ENCODE data around the gene TMBIM6. TPM values are rescaled to one million over a fixed set of nuclear protein-coding genes. Genes with fewer than 3 reads are reported as not detected.

The TMBIM6 gene
- total RNA-seq, 1 experiment from 2014 or later = 432 TPM

DNA sequence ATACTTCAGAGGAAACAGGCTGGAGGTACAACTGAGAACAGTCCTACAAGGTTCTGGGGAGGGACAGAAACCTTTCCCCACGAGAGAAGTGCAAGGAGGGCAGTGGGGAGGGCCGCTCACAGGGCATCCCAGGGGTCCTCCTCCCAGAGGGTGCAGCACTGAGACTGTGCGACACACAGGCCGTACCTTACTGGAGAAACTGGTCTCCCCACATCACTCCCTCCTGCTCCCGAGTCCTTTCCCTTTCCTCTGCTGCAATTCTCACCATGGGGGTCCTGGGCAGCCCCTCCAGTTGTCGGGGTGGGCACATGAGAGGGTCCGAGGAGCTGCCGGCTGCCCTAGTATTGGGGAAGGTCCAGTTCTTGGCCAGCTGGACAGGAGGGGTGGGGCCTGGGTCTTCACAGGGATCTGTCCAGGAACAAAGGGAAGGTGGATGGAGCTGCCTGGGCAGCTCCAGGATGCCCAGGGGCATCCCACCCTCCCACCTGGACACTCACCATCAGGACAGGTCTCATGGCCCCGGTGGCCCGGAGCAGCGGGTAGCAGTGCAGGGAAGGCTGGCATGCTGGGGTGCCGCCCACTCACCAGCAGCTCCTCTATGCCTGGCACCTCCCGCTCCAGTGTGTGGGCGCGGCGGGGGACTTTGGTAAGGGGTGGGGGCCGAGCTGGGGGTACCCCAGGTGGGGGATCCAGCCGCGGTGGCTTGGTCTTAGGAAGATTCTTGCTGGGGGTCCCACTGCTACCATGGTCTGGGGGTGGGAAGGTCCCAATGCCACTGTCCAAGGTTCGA lies 51.0 kb downstream of the TMBIM6 start:
- Histone ChIP-seq H3K36me3 (peaks cover 79% of the 10 kb centered on the region), H3K27me3 (replicated peaks) (no peaks in the 10 kb centered on the region), H3K27ac (no peak overlapping the region), H3K9me3 (replicated peaks) (no peaks in the 10 kb centered on the region), H3K4me1 (replicated peaks) (peaks cover 19% of the 10 kb centered on the region), H3K4me3 (no peak overlapping the region)
- DNase-seq (ENCODE audit: low read depth in 1 of 2, low spot score in 2 of 2) = no peak

DNA sequence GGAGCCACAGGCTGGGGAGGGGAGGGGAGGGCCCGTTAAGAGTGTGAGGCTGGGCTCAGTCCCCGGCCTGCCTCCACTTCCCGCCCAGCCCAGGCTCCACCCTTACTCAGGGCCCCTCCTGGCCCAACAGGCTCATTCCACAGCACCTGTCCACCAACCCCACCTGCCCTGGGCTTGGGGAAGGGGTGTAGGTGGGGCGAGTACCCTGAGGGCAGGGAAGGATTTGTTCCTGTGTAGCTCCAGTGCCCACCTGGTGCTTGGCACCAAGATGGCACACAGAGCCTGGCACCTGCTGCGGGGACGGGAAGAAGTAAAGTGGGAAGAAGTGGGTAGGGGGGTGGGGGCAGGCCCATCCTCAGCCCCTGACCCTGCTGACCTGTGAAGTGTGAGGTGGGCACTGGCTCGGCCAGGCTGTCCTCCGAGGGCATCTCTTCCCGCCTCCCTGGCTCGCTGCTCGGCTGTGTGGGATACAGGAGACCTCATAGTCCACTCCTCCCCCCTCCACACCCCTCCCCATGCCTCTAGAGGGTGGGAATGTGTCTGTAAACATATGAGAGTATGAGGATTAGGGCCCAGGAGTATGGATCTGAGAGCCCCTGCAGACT lies 51.7 kb downstream of the TMBIM6 start:
- Histone ChIP-seq H3K27me3 (replicated peaks) (no peaks in the 10 kb centered on the region), H3K4me3 (no peak overlapping the region), H3K36me3 (peaks cover 81% of the 10 kb centered on the region), H3K27ac (no peak overlapping the region), H3K9me3 (replicated peaks) (no peaks in the 10 kb centered on the region), H3K4me1 (replicated peaks) (peaks cover 26% of the 10 kb centered on the region)
- no peak for DNase-seq (ENCODE audit: low read depth in 1 of 2, low spot score in 2 of 2)

DNA sequence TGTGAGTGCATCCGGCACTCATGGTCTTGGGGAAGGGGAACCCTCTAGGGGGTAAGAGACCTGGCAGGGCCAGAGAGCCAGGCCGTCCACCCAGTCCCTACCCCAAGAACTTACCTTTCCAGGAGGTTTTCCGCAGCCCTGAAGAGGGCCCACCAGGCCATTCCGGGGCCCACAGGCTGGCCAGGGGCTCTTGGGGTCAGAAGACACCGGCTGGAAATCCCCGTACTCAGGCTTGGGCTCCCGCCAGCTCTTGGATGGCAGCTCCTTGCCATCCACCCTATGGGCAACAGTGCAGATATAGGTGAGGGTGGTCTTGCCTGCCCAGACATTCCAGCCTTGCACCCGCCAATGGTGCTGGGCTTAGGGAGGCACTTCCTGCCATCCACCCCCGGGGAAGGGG lies 52.3 kb downstream of the TMBIM6 start:
- Histone ChIP-seq H3K27ac (no peak overlapping the region), H3K4me1 (replicated peaks) (peaks cover 31% of the 10 kb centered on the region), H3K27me3 (replicated peaks) (no peaks in the 10 kb centered on the region), H3K9me3 (replicated peaks) (no peaks in the 10 kb centered on the region), H3K4me3 (no peak overlapping the region), H3K36me3 (peaks cover 86% of the 10 kb centered on the region)
- DNase-seq (ENCODE audit: low read depth in 1 of 2, low spot score in 2 of 2) = no peak

DNA sequence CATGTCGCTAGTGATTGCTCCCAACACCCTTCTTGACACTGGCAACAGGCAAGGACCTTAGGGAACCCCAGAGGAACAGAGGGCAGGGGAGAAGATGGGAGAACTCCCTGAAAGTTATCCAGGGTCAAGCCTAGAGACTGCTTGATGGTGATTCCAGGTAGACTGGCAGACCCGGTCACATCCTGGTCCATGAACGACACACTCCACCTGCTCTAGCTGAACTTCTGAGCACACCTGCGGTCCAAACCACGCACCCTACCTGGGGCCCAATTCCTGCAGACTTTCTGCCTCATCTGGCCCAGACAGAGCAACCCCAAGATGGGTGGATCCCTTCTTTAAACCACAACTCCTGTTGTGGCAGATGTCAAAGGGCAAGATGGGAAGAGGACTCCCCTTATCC lies 52.7 kb downstream of the TMBIM6 start:
- no peak for DNase-seq (ENCODE audit: low read depth in 1 of 2, low spot score in 2 of 2)
- Histone ChIP-seq H3K4me3 (no peak overlapping the region), H3K27ac (no peak overlapping the region), H3K36me3 (peaks cover 90% of the 10 kb centered on the region), H3K27me3 (replicated peaks) (no peaks in the 10 kb centered on the region), H3K4me1 (replicated peaks) (peaks cover 35% of the 10 kb centered on the region), H3K9me3 (replicated peaks) (no peaks in the 10 kb centered on the region)

DNA sequence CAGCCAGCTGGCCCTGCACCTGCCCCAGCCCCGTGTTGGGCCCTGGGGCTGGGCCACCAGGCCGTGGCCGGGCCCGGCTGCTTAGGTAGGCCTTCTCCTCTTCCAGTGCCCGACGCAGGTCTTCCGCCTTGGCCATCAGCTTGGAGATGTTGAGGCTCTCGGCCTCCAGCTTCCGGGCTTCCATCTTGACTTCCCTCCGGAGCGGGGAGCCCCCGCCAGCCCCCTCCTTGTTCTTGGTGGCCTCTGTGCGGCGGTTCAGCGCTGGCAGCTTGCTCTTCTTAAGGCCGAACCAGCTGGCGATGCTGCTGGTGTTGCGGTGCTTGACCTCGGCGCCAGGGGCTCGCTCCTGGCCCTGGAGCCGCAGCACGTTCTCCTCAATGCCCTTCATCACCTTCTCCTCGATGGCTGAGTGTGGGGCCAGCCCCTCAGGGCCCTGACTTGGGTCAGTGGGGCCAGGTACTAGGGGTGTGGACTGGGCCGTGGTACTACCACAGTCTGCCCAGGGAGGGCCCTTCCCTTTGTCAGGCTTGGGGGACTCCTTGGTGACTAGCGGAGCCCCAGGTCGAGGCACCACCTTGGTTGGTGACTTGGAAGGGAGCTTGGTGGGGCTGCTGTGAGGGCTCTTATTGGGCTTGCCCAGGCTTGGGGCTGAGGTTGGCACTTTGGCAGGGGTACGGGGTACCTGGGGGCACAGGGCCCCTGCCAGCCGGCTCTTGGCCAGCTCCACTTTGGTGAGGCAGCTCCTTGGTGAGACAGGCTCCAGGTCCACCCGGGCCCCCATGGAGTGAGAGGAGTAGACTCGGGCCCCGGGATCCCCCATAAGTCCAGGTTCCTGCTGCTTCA lies 53.7 kb downstream of the TMBIM6 start:
- H3K9me3 ChIP-seq (replicated peaks) = no peaks in the 10 kb centered on the region
- no peak overlapping the region for H3K27ac ChIP-seq
- H3K36me3 ChIP-seq = peaks cover 93% of the 10 kb centered on the region
- peaks cover 43% of the 10 kb centered on the region for H3K4me1 ChIP-seq (replicated peaks)
- H3K27me3 ChIP-seq (replicated peaks) = no peaks in the 10 kb centered on the region
- no peak for DNase-seq (ENCODE audit: low read depth in 1 of 2, low spot score in 2 of 2)
- H3K4me3 ChIP-seq = no peak overlapping the region

DNA sequence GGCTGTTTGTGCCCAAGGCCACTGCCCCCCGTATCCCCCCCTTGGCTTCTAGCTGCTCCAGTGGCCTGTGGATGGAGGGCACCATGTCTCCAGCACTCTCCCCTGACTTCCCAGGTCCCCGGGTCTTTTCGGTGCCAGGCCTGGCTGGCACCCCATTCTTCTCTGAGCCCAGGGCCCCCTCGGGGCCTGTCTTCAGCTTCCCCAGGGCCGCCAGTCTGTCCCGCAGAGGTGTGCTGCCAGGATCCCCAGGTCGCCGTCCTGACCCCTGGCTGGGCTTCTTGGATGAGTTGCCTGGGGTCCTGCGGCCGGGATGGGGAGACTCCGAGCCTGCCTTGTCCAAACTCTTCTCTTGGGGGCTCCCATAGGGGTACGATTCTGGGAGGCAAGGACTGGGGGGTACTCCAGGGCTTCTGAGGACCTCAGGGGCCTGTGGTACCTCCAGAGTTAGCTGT lies 54.3 kb downstream of the TMBIM6 start:
- Histone ChIP-seq H3K4me3 (no peak overlapping the region), H3K4me1 (replicated peaks) (peaks cover 43% of the 10 kb centered on the region), H3K27ac (no peak overlapping the region), H3K27me3 (replicated peaks) (no peaks in the 10 kb centered on the region), H3K9me3 (replicated peaks) (no peaks in the 10 kb centered on the region), H3K36me3 (peaks cover 95% of the 10 kb centered on the region)
- no peak for DNase-seq (ENCODE audit: low read depth in 1 of 2, low spot score in 2 of 2)

DNA sequence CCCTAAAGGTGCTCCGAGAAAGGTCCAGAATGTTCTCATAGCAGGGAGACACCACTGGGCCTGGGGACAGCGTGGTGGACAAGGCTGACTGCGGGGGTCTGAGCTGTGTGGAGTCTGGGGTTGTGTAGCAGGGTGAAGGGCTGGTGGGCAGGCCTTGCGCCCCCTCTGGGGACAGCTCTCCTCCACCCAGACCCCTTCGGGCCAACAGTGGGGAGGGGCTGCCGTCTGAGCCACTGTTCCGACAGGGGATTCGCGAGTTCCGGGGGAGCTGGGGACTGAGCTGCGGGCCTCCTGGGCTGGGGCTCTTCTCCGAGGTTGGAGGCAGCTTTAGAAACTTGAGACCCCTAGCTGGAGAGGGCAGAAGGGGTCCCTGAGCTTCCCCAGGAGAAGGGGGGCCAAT lies 54.8 kb downstream of the TMBIM6 start:
- peak overlapping the region; percentile 80 for H3K27ac ChIP-seq
- H3K36me3 ChIP-seq = peaks cover 95% of the 10 kb centered on the region
- H3K4me1 ChIP-seq (replicated peaks) = peaks cover 43% of the 10 kb centered on the region

DNA sequence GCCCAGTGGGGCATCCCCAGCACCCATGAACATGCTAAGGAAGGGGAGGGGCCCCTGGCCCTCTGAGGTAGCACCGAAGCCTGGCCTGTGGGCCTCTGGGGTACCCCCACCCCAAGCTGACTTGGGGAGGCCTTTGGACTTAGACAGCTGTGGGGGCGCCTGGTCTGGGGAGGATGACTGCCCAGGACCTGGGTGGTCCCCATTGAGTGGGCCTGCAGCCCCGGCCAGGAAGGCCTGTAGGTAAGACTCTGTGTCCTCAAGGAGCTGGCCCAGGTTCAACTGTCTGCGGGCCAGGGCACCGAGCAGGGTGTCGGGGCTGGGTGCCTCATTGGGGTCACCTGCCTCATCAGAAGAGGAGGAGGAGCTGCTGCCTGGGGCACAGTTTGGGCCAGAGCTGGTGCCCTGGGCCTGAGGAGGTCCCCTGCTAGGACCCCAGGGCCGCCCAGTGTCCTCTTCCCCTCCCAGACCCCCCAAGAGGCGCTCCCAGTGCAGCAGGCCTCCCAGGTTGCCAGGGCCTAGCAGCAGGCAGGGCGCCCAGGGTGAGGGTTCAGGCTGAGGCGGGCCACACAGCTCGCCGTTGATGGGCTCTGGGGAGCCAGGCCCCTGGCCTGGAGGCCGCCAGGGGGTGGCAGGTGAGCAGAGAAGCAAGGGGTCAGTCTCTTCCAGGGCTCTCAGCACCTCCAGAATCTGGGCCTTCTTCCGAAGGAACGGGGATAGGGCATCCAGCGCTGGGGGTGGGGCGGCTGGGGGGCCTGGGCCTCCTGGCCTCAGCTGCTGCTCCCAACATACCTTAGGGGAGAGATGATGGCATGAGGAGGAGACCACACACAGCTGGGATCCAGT lies 55.5 kb downstream of the TMBIM6 start:
- H3K9me3 ChIP-seq (replicated peaks) = no peaks in the 10 kb centered on the region
- no peaks in the 10 kb centered on the region for H3K27me3 ChIP-seq (replicated peaks)
- H3K27ac ChIP-seq = peak overlapping the region; percentile 80
- peaks cover 95% of the 10 kb centered on the region for H3K36me3 ChIP-seq
- H3K4me3 ChIP-seq = no peak overlapping the region
- H3K4me1 ChIP-seq (replicated peaks) = peaks cover 43% of the 10 kb centered on the region
- peak; percentile 91 to 95 for DNase-seq (ENCODE audit: low read depth in 1 of 2, low spot score in 2 of 2)

More for the DNA sequence above, 54.8 kb downstream of the TMBIM6 start:
- DNase-seq (ENCODE audit: low read depth in 1 of 2, low spot score in 2 of 2) = no peak
- no peaks in the 10 kb centered on the region for H3K9me3 ChIP-seq (replicated peaks)
- H3K27me3 ChIP-seq (replicated peaks) = no peaks in the 10 kb centered on the region
- H3K4me3 ChIP-seq = no peak overlapping the region

DNA sequence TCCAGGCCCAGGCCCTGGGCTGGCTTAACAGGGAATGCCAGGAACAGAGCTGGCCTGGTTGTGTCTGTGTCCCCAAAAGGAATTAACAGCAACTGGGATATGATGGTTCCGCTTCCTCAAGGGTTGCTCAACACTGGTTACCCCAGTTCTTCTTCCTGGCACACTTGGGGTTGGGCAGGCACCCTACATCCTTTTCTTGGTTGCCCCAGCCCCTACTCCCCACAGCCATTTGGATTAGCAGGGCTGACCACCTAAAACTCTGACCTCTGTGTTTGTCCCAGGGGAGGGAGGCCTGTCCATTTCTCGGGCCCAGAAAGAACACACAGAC lies 56.1 kb downstream of the TMBIM6 start:
- Histone ChIP-seq H3K4me3 (no peak overlapping the region), H3K9me3 (replicated peaks) (no peaks in the 10 kb centered on the region), H3K4me1 (replicated peaks) (peaks cover 43% of the 10 kb centered on the region), H3K27ac (peak overlapping the region; percentile 80), H3K36me3 (peaks cover 95% of the 10 kb centered on the region), H3K27me3 (replicated peaks) (no peaks in the 10 kb centered on the region)
- no peak for DNase-seq (ENCODE audit: low read depth in 1 of 2, low spot score in 2 of 2)

DNA sequence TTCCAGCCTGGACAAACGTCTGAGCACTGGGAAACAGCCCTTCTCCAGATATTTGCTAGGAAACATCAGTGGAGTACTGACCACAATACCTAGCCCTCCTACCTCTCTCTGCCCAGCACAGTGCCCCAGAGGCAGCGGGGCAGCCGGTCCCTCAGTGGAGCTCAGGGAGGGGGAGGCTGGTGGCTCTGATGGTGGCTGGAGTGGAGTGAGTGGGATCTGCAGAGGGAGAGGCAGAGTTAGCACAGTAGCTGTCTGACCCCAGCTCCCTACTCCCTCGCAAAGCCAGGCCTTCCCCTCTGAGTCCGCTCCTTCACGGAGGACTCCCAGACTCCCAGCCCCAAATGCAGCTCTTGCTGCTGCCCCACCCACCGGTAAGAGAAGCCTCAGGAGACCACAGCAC lies 56.9 kb downstream of the TMBIM6 start:
- Histone ChIP-seq H3K27ac (peak overlapping the region; percentile 80), H3K4me3 (no peak overlapping the region), H3K9me3 (replicated peaks) (no peaks in the 10 kb centered on the region), H3K27me3 (replicated peaks) (no peaks in the 10 kb centered on the region), H3K4me1 (replicated peaks) (peaks cover 43% of the 10 kb centered on the region), H3K36me3 (peaks cover 95% of the 10 kb centered on the region)
- no peak for DNase-seq (ENCODE audit: low read depth in 1 of 2, low spot score in 2 of 2)

DNA sequence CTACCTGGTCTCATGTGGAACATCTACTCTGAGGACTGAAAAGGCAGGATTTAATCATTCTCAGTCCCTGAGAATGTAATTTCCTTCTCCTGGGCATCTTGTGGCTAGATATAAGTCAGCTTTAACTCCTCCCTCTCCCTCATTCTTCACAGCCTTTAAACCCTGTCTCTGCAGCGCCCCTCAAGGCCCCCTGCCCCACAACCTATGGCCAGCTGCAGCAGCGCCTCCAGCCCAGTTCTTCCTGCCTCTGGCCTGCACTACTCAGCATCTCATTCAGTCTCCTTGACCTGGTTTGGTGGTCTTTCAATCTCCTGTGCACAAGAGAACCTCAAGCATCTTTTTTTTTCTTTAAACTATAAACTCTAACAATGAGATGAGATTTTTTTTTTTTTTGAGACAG lies 57.6 kb downstream of the TMBIM6 start:
- peaks cover 95% of the 10 kb centered on the region for H3K36me3 ChIP-seq
- H3K4me1 ChIP-seq (replicated peaks) = peaks cover 43% of the 10 kb centered on the region
- no peak for DNase-seq (ENCODE audit: low read depth in 1 of 2, low spot score in 2 of 2)
- no peaks in the 10 kb centered on the region for H3K27me3 ChIP-seq (replicated peaks)
- no peak overlapping the region for H3K4me3 ChIP-seq
- no peaks in the 10 kb centered on the region for H3K9me3 ChIP-seq (replicated peaks)
- H3K27ac ChIP-seq = peak overlapping the region; percentile 80

DNA sequence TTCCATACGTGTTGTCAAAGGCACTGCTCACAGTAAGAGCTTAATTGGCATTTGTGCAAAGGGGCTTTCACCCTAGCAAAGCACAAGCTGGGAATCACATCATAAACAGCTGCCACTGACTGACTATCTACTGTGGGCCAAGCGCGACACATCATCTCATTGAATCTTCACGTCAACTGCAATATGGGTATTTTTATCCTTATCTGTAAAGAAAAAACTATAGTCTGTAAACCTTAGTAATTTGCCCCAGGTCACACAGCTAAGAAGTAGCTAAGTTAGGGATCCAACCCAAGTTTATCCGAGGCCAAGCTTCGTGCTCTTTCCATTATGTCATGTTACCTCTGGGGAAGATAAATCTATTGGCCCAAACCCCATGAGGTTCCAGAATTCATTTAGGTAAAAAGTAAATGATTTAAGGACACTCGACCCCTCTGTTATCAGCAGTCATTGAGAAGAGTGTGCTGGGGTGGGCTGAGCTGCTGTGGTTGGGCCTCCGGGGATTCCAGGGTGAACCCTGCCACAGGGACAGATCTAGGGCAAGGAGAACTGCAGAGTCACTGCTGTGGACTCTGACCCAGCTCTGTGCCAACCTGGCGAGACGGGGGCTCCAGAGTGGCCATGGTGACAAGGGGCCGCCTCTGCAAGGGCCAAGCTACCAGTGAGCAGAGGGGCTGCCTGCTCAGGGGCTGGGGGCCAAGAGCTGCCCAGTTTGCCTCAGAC lies 59.2 kb downstream of the TMBIM6 start:
- DNase-seq (ENCODE audit: low read depth in 1 of 2, low spot score in 2 of 2) = no peak
- Histone ChIP-seq H3K4me3 (no peak overlapping the region), H3K4me1 (replicated peaks) (peaks cover 42% of the 10 kb centered on the region), H3K27ac (no peak overlapping the region), H3K9me3 (replicated peaks) (no peaks in the 10 kb centered on the region), H3K27me3 (replicated peaks) (no peaks in the 10 kb centered on the region), H3K36me3 (peaks cover 95% of the 10 kb centered on the region)
